Breast epithelium (tissue), 4 donors: ENCODE results near the gene NECTIN4. TPM values are rescaled to one million over a fixed set of nuclear protein-coding genes. Genes with fewer than 3 reads are reported as not detected.

Source experiments
- DNase-seq, 2 donors: peaks; one replicate each; pipeline ENCODE4 v3.0.0-alpha.2; 2019; ENCODE audit warnings: low spot score in 2 of 2
- H3K27ac ChIP-seq, 2 donors: fragments of 200-600 bp; sonication (generic) in 1 of 2; one replicate each; pipeline ENCODE4 v1.5.1; 2016 to 2019; ENCODE audit warnings: mild to moderate bottlenecking in 1 of 2
- H3K27me3 ChIP-seq, 2 donors: fragments of 200-600 bp; sonication (generic) in 1 of 2; one replicate each; pipeline versions ENCODE4 v1.5.1 to v1.6.0; 2017 to 2019; ENCODE audit warnings: control low read depth in 1 of 2, mild to moderate bottlenecking in 1 of 2
- H3K36me3 ChIP-seq: fragments of 200-600 bp; one replicate; pipeline ENCODE4 v1.5.1; 2019
- H3K4me1 ChIP-seq, 2 donors: fragments of 200-600 bp; sonication (generic); one replicate each; pipeline ENCODE4 v1.5.1; 2016 to 2019; ENCODE audit warnings: control low read depth in 1 of 2
- H3K4me3 ChIP-seq, 3 donors: fragments of 200-600 bp; sonication (generic); 1 replicate in 2 of 3; 2 replicates in 1 of 3; pipeline ENCODE4 v1.5.1; 2016 to 2019; ENCODE audit warnings: mild to moderate bottlenecking in 3 of 3, moderate library complexity in 2 of 3
- H3K9me3 ChIP-seq, 2 donors: fragments of 200-600 bp; sonication (generic) in 1 of 2; one replicate each; pipeline ENCODE4 v1.5.1; 2016 to 2019; ENCODE audit warnings: control low read depth in 1 of 2
- CTCF ChIP-seq, 3 donors: fragments of 450-650 bp; IDR thresholded peaks; one replicate each; pipeline ENCODE4 v1.5.1; 2016 to 2017; ENCODE audit warnings: antibody characterized with exemption in 3 of 3, mild to moderate bottlenecking in 3 of 3, moderate library complexity in 3 of 3
- POLR2A ChIP-seq: fragments of 450-650 bp; IDR thresholded peaks from one replicate; pipeline ENCODE4 v1.6.1; 2016; ENCODE audit warnings: antibody characterized with exemption, mild to moderate bottlenecking, moderate library complexity
- POLR2AphosphoS5 ChIP-seq, 3 donors: sonication (generic); formaldehyde crosslinking; IDR thresholded peaks; one replicate each; pipeline ENCODE4 v1.6.1; 2017; ENCODE audit warnings: antibody characterized with exemption in 3 of 3
- intact Hi-C: fragments of 100-400 bp; cut with DNase I; formaldehyde crosslinking; loops from one replicate; pipeline ENCODE4 v1.15.1; 2023; ENCODE audit warnings: low total_unique reads
- total RNA-seq, 3 donors: library from RNA; depleted of rRNA; stranded (reverse); fragments of >200 nt; gene quantifications; one replicate each; pipeline ENCODE4 v1.1.0, GENCODE V29; 2016

NECTIN4 gene
- total RNA-seq, 3 donors from 2014 or later = 28.5 to 56.3 TPM; not detected in 1

GRCh38 chr1:161044535-161044907 is 44.8 kb downstream of the NECTIN4 start:
- Histone ChIP-seq H3K36me3 (no peaks in the 10 kb centered on the region), H3K27ac (peak overlapping the region; percentile 91 to 96), H3K27me3 (no peaks in the 10 kb centered on the region), H3K9me3 (no peaks in the 10 kb centered on the region), H3K4me1 (no peaks in the 10 kb centered on the region), H3K4me3 (peak overlapping the region; percentile 81 to 94 (median 92))
- no peak for DNase-seq
- intact Hi-C loops = no loop called here
- no peak for TF ChIP-seq POLR2A
- no peak for TF ChIP-seq CTCF (IDR thresholded peaks at IDR 0.05)
- TF ChIP-seq POLR2AphosphoS5 (IDR thresholded peaks at IDR 0.05) = no peak

DNA sequence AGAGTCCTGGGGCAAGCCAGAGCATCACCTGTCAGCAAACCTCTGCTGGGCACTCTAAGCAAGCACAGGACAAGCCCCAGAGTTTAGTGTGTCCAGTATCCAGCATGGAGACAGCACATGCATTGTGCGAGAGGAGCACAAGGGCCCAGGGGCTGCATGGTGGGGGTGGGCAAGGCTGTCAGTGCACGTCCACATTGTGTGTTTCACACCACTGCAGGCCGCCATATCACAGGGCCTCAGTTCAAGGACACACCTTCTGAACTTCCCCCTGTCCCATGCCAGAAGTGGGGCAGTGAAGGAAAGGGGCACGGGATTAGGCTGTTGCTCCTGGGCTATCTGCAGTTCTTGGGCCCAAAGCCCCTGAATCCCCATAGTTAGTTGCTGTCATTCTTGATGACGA is 49.8 kb downstream of the NECTIN4 start:
- H3K27me3 ChIP-seq = no peaks in the 10 kb centered on the region
- intact Hi-C loops = no loop called here
- no peak overlapping the region for H3K27ac ChIP-seq
- H3K4me1 ChIP-seq = no peaks in the 10 kb centered on the region
- TF ChIP-seq POLR2A (no peak), POLR2AphosphoS5 (IDR thresholded peaks at IDR 0.05) (no peak), CTCF (IDR thresholded peaks at IDR 0.05) (no peak)
- H3K4me3 ChIP-seq = no peak overlapping the region
- no peaks in the 10 kb centered on the region for H3K36me3 ChIP-seq
- DNase-seq = no peak
- no peaks in the 10 kb centered on the region for H3K9me3 ChIP-seq

DNA sequence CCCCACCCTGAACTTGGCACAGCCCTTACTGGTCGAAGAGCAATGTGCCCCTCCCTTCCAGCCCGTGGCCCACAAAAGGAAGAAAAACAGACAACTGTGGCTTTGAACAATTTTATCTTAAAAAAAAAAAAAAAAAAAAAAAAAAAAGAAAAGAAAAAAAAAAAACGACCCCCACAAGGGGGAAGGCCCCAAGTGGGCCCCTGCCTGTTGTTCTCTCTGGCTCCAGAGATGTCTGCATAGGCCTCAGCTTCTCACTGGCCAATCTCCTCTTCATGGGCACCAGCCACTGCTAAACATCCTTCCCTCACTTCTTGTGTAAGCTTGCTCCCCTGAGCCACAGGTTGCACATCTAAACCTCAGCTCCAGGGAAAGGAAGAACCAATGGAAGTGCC is 50.2 kb downstream of the NECTIN4 start:
- intact Hi-C loops = no loop called here
- Histone ChIP-seq H3K27ac (peak overlapping the region; percentile 88 to 91), H3K9me3 (no peaks in the 10 kb centered on the region), H3K36me3 (no peaks in the 10 kb centered on the region), H3K4me3 (peak overlapping the region; percentile 54 to 83 (median 79)), H3K4me1 (no peaks in the 10 kb centered on the region), H3K27me3 (no peaks in the 10 kb centered on the region)
- DNase-seq = no peak
- TF ChIP-seq CTCF (IDR thresholded peaks at IDR 0.05) = no peak
- TF ChIP-seq POLR2A = no peak
- TF ChIP-seq POLR2AphosphoS5 (IDR thresholded peaks at IDR 0.05) = no peak

DNA sequence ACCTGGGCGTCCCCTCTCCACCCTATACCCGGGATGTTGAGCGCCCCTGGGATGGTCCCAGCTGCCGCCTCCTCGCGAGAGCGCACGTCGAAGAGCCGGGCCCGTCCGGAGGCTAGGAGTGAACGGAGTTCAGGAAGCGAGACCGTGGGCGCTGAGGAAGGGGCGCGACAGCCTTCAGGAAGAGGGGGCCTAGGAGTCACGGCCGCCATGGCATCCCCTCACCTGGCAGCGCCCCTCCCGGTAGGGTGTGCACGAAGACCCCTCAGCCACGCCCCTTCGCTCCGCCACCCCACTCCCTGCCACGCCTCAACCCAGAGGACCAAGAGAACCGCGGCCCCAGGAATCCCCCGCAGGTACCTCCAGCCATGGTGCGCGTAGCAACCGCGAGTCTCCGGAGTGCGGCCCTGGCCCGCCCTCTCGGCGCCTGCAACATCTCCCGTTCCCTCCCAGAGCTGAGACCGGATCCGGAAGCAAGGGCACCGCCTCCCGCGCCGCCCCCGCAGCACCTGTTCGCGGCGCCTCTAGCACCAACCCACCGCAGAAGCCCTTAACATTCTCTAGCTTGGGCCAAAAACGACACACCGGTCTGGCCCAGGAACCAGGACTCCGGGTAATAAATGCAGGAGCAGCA is 50.7 kb downstream of the NECTIN4 start, which contains the start of gene TSTD1:
Gene TSTD1, minus strand, starts transcription at position 442 of the 631 bp plus-strand sequence. Its CDS starts 75 bp downstream, at position 367.
- Histone ChIP-seq H3K36me3 (no peaks in the 10 kb centered on the region), H3K27me3 (no peaks in the 10 kb centered on the region), H3K4me3 (peak within 1 kb of the TSS; percentile 54 to 83 (median 79)), H3K9me3 (no peaks in the 10 kb centered on the region), H3K4me1 (no peaks in the 10 kb centered on the region), H3K27ac (peak within 1 kb of the TSS; percentile 88 to 91)
- peak; percentile 65 to 72 for DNase-seq
- TF ChIP-seq POLR2AphosphoS5 (IDR thresholded peaks at IDR 0.05) (peak in 1 of 3 donors; percentile 62), POLR2A (peak; percentile 50), CTCF (IDR thresholded peaks at IDR 0.05) (no peak)
- intact Hi-C loops = no loop called here

DNA sequence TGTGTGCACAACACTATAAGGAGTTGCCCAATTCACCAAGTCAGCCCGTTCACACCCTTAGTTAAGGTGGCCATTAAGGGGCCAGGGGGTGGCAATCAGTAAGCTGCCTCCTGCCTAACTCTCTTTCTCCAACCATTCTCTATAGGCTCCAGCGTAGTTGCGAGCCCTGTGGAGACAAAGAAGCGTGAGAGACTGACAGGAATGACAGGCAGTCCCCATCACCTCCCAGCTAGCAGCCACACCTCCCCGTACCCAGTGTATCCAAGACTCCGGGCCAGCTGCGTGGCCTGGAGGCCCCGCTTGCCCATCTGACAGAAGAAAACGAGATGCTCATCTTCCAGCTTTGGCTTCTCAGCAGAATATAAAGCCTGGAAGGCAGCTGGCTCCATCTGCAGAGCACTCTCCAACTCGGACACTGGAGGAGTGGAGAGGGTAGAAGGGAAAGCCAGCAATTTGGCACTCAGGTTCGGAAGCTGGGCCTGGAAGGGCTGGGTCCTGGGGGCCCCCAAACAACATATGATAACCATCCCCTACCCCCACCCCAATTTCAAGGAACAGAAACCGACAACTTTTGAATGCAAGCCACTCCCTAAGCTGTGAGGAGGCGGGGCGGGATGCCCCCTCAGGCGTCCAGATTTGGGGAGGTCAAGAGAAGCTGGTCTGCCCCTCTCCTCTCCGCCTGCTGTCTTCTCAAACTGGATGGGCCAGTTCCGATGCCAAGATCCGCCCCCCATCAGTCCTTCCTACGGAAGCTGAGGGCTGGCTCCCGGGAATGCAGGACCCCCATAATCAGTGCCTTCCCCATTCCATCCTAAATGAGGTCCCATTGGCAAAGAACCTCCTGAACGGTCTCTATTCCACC is 51.5 kb downstream of the NECTIN4 start:
- peak overlapping the region; percentile 54 to 83 (median 79) for H3K4me3 ChIP-seq
- no peaks in the 10 kb centered on the region for H3K27me3 ChIP-seq
- no peaks in the 10 kb centered on the region for H3K4me1 ChIP-seq
- DNase-seq = peak; percentile 59 to 70
- intact Hi-C loops = no loop called here
- no peak for TF ChIP-seq CTCF (IDR thresholded peaks at IDR 0.05)
- no peaks in the 10 kb centered on the region for H3K36me3 ChIP-seq
- peak overlapping the region; percentile 88 to 91 for H3K27ac ChIP-seq
- no peaks in the 10 kb centered on the region for H3K9me3 ChIP-seq
